ENCODE data around the gene MYO5C.

DNA sequence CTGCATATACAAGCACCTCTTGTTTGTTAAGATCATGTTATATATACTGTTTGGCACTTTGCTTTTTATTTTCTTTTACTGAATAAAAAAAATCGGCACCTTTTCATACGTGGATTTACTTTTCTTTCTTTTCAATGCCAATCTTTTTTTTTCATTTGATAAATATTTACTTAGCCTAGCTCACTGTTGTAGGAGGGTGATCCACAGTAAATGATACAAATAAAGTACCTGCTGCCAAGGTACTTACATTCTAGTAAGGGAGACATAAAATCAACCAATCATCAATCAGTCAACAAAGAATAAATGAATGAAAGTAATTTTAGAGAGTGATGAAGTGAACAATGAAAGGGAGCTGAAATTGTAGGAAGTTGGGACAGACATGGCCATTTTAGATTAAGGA, 122.7 kb downstream of the MYO5C start:
- TF ChIP-seq, protein P1, sequence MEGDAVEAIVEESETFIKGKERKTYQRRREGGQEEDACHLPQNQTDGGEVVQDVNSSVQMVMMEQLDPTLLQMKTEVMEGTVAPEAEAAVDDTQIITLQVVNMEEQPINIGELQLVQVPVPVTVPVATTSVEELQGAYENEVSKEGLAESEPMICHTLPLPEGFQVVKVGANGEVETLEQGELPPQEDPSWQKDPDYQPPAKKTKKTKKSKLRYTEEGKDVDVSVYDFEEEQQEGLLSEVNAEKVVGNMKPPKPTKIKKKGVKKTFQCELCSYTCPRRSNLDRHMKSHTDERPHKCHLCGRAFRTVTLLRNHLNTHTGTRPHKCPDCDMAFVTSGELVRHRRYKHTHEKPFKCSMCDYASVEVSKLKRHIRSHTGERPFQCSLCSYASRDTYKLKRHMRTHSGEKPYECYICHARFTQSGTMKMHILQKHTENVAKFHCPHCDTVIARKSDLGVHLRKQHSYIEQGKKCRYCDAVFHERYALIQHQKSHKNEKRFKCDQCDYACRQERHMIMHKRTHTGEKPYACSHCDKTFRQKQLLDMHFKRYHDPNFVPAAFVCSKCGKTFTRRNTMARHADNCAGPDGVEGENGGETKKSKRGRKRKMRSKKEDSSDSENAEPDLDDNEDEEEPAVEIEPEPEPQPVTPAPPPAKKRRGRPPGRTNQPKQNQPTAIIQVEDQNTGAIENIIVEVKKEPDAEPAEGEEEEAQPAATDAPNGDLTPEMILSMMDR (IDR thresholded peaks at IDR 0.05): no peak
- TF ChIP-seq POLR2A (IDR thresholded peaks at IDR 0.05): no peak

Data from uterus (tissue), 2 donors.